HEK293T (cell line): ENCODE results near the gene ABCC8.

Source experiments
- BHLHE40 ChIP-seq: fragments of 450-650 bp; IDR thresholded peaks from 2 replicates; pipeline ENCODE4 v1.6.1; 2016; ENCODE audit warnings: mild to moderate bottlenecking, moderate library complexity, borderline replicate concordance
- CTBP1 ChIP-seq: fragments of 450-650 bp; IDR thresholded peaks from 2 replicates; pipeline ENCODE4 v1.6.1; 2016; ENCODE audit warnings: borderline replicate concordance
- ELF4 ChIP-seq: fragments of 450-650 bp; IDR thresholded peaks from 2 replicates; pipeline ENCODE4 v1.6.1; 2017; ENCODE audit warnings: antibody characterized with exemption
- FOXA1 ChIP-seq: fragments of 450-650 bp; IDR thresholded peaks from 2 replicates; pipeline ENCODE4 v1.6.1; 2016; ENCODE audit warnings: mild to moderate bottlenecking
- FOXK2 ChIP-seq: fragments of 450-650 bp; IDR thresholded peaks from 2 replicates; pipeline ENCODE4 v1.6.1; 2016; ENCODE audit warnings: mild to moderate bottlenecking
- FOXM1 ChIP-seq: fragments of 450-650 bp; IDR thresholded peaks from 2 replicates; pipeline ENCODE4 v1.6.1; 2017; ENCODE audit warnings: mild to moderate bottlenecking, borderline replicate concordance
- HDGF ChIP-seq: fragments of 450-650 bp; IDR thresholded peaks from 2 replicates; pipeline ENCODE4 v1.6.1; 2017; ENCODE audit warnings: antibody characterized with exemption, borderline replicate concordance
- NFRKB ChIP-seq: fragments of 450-650 bp; IDR thresholded peaks from 2 replicates; pipeline ENCODE4 v1.6.1; 2016; ENCODE audit warnings: mild to moderate bottlenecking, moderate library complexity
- SP1 ChIP-seq: fragments of 450-650 bp; IDR thresholded peaks from 2 replicates; pipeline ENCODE4 v1.6.1; 2017
- SUZ12 ChIP-seq: fragments of 450-650 bp; IDR thresholded peaks from 2 replicates; pipeline ENCODE4 v1.6.1; 2016; ENCODE audit warnings: mild to moderate bottlenecking
- TARDBP ChIP-seq: fragments of 450-650 bp; IDR thresholded peaks from 2 replicates; pipeline ENCODE4 v1.6.1; 2016

GRCh38 chr11:17490232-17490631 lies 13.6 kb upstream of the ABCC8 start:
- TF ChIP-seq FOXA1, result no peak
- TF ChIP-seq BHLHE40, result no peak
- no peak for TF ChIP-seq SP1
- TF ChIP-seq SUZ12, result no peak
- no peak for TF ChIP-seq TARDBP
- no peak for TF ChIP-seq FOXM1
- TF ChIP-seq FOXK2, result no peak
- no peak for TF ChIP-seq NFRKB
- TF ChIP-seq ELF4, result no peak
- TF ChIP-seq HDGF, result no peak
- TF ChIP-seq CTBP1, result no peak
